Stimulated activated CD8-positive, alpha-beta memory T cell treated with anti-CD3 and anti-CD28 coated beads, Interleukin-12 subunit alpha, Interleukin-12 subunit beta, amount 100 ng/mL, for 24 hours (primary cell): ENCODE results near the gene DMKN.

ENCODE experiments used
- DNase-seq: peaks from one replicate; pipeline ENCODE4 v3.0.0-alpha.2; 2020; ENCODE audit errors: extremely low read depth

The DMKN gene

GRCh38 chr19:35549879-35550523 lies 36.6 kb upstream of the DMKN start:
- DNase-seq: no peak

GRCh38 chr19:35549174-35549788 lies 35.8 kb upstream of the DMKN start:
- DNase-seq: no peak

- no peak for DNase-seq
Observed at GRCh38 chr19:35546532-35546931, 33.1 kb upstream of the DMKN start.

GRCh38 chr19:35545855-35546381 lies 32.5 kb upstream of the DMKN start:
- peak; percentile 43 for DNase-seq

GRCh38 chr19:35545001-35545854 lies 31.8 kb upstream of the DMKN start, which contains the start of gene TMEM147:
TSS of gene TMEM147 (plus strand) at chr19:35545626. CDS start at chr19:35545740, 114 bp downstream.
- peak; percentile 72 for DNase-seq

GRCh38 chr19:35544110-35544802 lies 30.8 kb upstream of the DMKN start:
- DNase-seq: no peak

- DNase-seq: no peak
Observed at GRCh38 chr19:35543280-35544109, 30.0 kb upstream of the DMKN start.

- no peak for DNase-seq
Observed at GRCh38 chr19:35542209-35542608, 28.8 kb upstream of the DMKN start.

- DNase-seq: no peak
Observed at GRCh38 chr19:35540356-35540927, 27.0 kb upstream of the DMKN start.

GRCh38 chr19:35539850-35540249 lies 26.4 kb upstream of the DMKN start:
- DNase-seq: no peak

GRCh38 chr19:35539314-35539713 lies 25.9 kb upstream of the DMKN start:
- no peak for DNase-seq

- DNase-seq: no peak
Observed at GRCh38 chr19:35534803-35535480, 21.5 kb upstream of the DMKN start.

GRCh38 chr19:35533822-35534392 lies 20.5 kb upstream of the DMKN start:
- no peak for DNase-seq

- DNase-seq: no peak
Observed at GRCh38 chr19:35533201-35533821, 19.9 kb upstream of the DMKN start, which contains the start of gene GAPDHS. TSS of gene GAPDHS (plus strand) at chr19:35533456. CDS start at chr19:35533528, 72 bp downstream.

- no peak for DNase-seq
Observed at GRCh38 chr19:35531291-35531690, 17.8 kb upstream of the DMKN start.

GRCh38 chr19:35529241-35530218 lies 16.1 kb upstream of the DMKN start:
- no peak for DNase-seq

GRCh38 chr19:35528218-35529038 lies 15.0 kb upstream of the DMKN start, which contains the start of gene SBSN:
TSS of gene SBSN (minus strand) at chr19:35528311. CDS start at chr19:35528281, 30 bp downstream.
- DNase-seq: no peak
